Heart left ventricle (tissue), 13 donors: Measurements from ENCODE around the gene TRPC4.

ENCODE experiments used
- POLR2A ChIP-seq, 2 donors: fragments of 450-650 bp; IDR thresholded peaks; one replicate each; pipeline ENCODE4 v1.6.1; 2017; ENCODE audit warnings: antibody characterized with exemption in 2 of 2, mild to moderate bottlenecking in 2 of 2, moderate library complexity in 2 of 2
- TF ChIP-seq, protein P1 (sequence below), 12 donors: fragments of 200-600 bp; sonication (generic) in 4 of 12; IDR thresholded peaks; one replicate each; pipeline versions ENCODE4 v1.5.0 to v1.8.0; 2018 to 2022; ENCODE audit warnings: antibody characterized with exemption in 12 of 12, mild to moderate bottlenecking in 5 of 12
- donor health status: ischemic (EF 13 %, LVEDD 7.1; RV severe dilation, severe dysfunction).
- donor health status: DM: no; HTN: yes; CAD: no.
- donor health status: DM: no; HTN: no; CAD: no.
- donor health status: ischemic (EF 25% LVEDD 6.9; RV normal size, moderate dysfunction).
- donor health status: ischemic (EF 25% LVEDD 5.7; RV mildly dilated, moderate dysfunction).
- donor health status: ischemic (EF 35%, LVEDD 5.7; RV mildly dilated, moderate dysfunction).
- donor health status: nonischemic (EF 11% LVEDD 7.7; RV severe dilation, severe dysfunction).
- donor health status: DM: yes; HTN: yes; CAD: no.
- donor health status: PGD.
- donor health status: ischemic (EF 29% LVEDD 5.4; RV normal size, mild dysfunction).
- donor health status: nonischemic (EF 23%, LVEDD 6.1; RV moderate dilation, normal function).

DNA sequence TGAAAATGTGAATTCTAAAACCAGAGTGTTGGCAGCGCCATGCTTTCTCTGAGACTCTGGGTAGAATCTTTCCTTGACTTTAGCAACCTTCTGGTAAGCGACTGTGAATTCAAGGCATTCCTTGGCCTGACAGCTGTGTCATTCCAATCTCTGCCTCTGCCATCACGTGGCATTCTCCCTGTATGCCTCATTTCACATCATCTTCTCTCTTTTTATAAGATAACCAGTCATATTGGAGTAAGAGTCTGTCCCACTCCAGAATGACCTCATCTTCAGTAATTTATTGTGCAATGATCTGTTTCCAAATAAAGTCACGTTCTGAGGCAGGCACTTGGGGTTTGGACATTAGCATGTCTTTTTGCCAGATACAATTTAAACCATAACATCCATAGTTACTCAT, 167.6 kb downstream of the TRPC4 start:
- no peak for TF ChIP-seq POLR2A (IDR thresholded peaks at IDR 0.05)
- TF ChIP-seq, protein P1, sequence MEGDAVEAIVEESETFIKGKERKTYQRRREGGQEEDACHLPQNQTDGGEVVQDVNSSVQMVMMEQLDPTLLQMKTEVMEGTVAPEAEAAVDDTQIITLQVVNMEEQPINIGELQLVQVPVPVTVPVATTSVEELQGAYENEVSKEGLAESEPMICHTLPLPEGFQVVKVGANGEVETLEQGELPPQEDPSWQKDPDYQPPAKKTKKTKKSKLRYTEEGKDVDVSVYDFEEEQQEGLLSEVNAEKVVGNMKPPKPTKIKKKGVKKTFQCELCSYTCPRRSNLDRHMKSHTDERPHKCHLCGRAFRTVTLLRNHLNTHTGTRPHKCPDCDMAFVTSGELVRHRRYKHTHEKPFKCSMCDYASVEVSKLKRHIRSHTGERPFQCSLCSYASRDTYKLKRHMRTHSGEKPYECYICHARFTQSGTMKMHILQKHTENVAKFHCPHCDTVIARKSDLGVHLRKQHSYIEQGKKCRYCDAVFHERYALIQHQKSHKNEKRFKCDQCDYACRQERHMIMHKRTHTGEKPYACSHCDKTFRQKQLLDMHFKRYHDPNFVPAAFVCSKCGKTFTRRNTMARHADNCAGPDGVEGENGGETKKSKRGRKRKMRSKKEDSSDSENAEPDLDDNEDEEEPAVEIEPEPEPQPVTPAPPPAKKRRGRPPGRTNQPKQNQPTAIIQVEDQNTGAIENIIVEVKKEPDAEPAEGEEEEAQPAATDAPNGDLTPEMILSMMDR (IDR thresholded peaks at IDR 0.05): no peak
